Neuronal stem cell (in vitro differentiated cells): ENCODE data around the gene WDR35.

Experiments
- DNase-seq: peaks from one replicate; pipeline ENCODE4 v3.0.0-alpha.2; 2013; ENCODE audit warnings: low spot score
- H2AFZ ChIP-seq: one replicate; pipeline ENCODE4 v1.6.1; 2013; ENCODE audit warnings: mild to moderate bottlenecking, low read length, inconsistent platforms
- H2AK5ac ChIP-seq: 2 replicates; pipeline ENCODE4 v1.6.1; 2013; ENCODE audit warnings: low read depth, mild to moderate bottlenecking, inconsistent platforms, low read length, moderate library complexity, mixed read lengths
- H2BK120ac ChIP-seq: 2 replicates; pipeline ENCODE4 v1.6.1; 2013; ENCODE audit warnings: low read depth, mild to moderate bottlenecking, inconsistent platforms, low read length, moderate library complexity, mixed read lengths
- H2BK12ac ChIP-seq: one replicate; pipeline ENCODE4 v1.6.1; 2013; ENCODE audit warnings: low read length, inconsistent platforms
- H2BK15ac ChIP-seq: 2 replicates; pipeline ENCODE4 v1.6.1; 2013; ENCODE audit warnings: mild to moderate bottlenecking, low read length, inconsistent platforms, mixed read lengths
- H2BK5ac ChIP-seq: one replicate; pipeline ENCODE4 v1.6.1; 2013; ENCODE audit warnings: inconsistent platforms, mild to moderate bottlenecking, low read length, moderate library complexity
- H3K14ac ChIP-seq: one replicate; pipeline ENCODE4 v1.6.1; 2013; ENCODE audit warnings: low read length, inconsistent platforms
- H3K18ac ChIP-seq: 2 replicates; pipeline ENCODE4 v1.6.1; 2013; ENCODE audit warnings: low read length, inconsistent platforms
- H3K23ac ChIP-seq: 2 replicates; pipeline ENCODE4 v1.6.1; 2013; ENCODE audit warnings: low read depth, mild to moderate bottlenecking, mixed read lengths, low read length, inconsistent platforms; ENCODE audit not compliant: poor library complexity
- H3K27ac ChIP-seq: replicated peaks from 3 replicates; pipeline ENCODE4 v1.5.1; 2013; ENCODE audit warnings: low read length, inconsistent platforms
- H3K27me3 ChIP-seq, 3 experiments: 2 replicates each; pipeline ENCODE4 v1.6.1; 2013; ENCODE audit warnings: low read length in 3 of 3, mild to moderate bottlenecking in 2 of 3, inconsistent platforms in 1 of 3, low read depth in 1 of 3, mixed read lengths in 1 of 3, moderate library complexity in 1 of 3; ENCODE audit not compliant: control insufficient read depth in 3 of 3, insufficient read depth in 3 of 3
- H3K36me3 ChIP-seq, 2 donors: replicated peaks in 1 of 2; 2 replicates each; pipeline ENCODE4 v1.6.1; 2013; ENCODE audit warnings: low read length in 2 of 2; ENCODE audit not compliant: control insufficient read depth in 2 of 2, insufficient read depth in 2 of 2
- H3K4ac ChIP-seq: 2 replicates; pipeline ENCODE4 v1.6.1; 2013; ENCODE audit warnings: inconsistent platforms, mild to moderate bottlenecking, low read length, moderate library complexity
- H3K4me1 ChIP-seq, 2 donors: 1 replicate in 1 of 2; 2 replicates in 1 of 2; pipeline ENCODE4 v1.6.1; 2013; ENCODE audit warnings: low read length in 2 of 2, low read depth in 1 of 2; ENCODE audit not compliant: control insufficient read depth in 2 of 2, insufficient read depth in 1 of 2
- H3K4me2 ChIP-seq: one replicate; pipeline ENCODE4 v1.6.1; 2013; ENCODE audit warnings: mild to moderate bottlenecking, low read length, inconsistent platforms; ENCODE audit not compliant: insufficient read depth, poor library complexity, severe bottlenecking
- H3K4me3 ChIP-seq, 2 donors: 2 replicates each; pipeline ENCODE4 v1.5.1; 2013; ENCODE audit warnings: low read length in 2 of 2, mild to moderate bottlenecking in 2 of 2, inconsistent platforms in 1 of 2, moderate library complexity in 1 of 2
- H3K79me1 ChIP-seq: one replicate; pipeline ENCODE4 v1.6.1; 2013; ENCODE audit warnings: low read depth, mild to moderate bottlenecking, inconsistent platforms, low read length, moderate library complexity
- H3K9ac ChIP-seq: one replicate; pipeline ENCODE4 v1.6.1; 2013; ENCODE audit warnings: mild to moderate bottlenecking, low read depth, low read length, inconsistent platforms; ENCODE audit not compliant: poor library complexity
- H3K9me3 ChIP-seq, 2 donors: replicated peaks in 1 of 2; 2 replicates each; pipeline versions ENCODE3 to v1.6.1; 2013; ENCODE audit warnings: low read length in 2 of 2, mild to moderate bottlenecking in 2 of 2, inconsistent platforms in 1 of 2, low read depth in 1 of 2, mixed read lengths in 1 of 2, moderate library complexity in 1 of 2; ENCODE audit not compliant: control insufficient read depth in 2 of 2, insufficient read depth in 1 of 2
- H4K8ac ChIP-seq: one replicate; pipeline ENCODE4 v1.6.1; 2013; ENCODE audit warnings: low read depth, mild to moderate bottlenecking, inconsistent platforms, low read length, moderate library complexity
- H4K91ac ChIP-seq: one replicate; pipeline ENCODE4 v1.6.1; 2013; ENCODE audit warnings: low read length, low read depth, mild to moderate bottlenecking, inconsistent platforms; ENCODE audit not compliant: poor library complexity
- WGBS, 2 donors: extraction: QIAGEN DNeasy Blood & Tissue Kit; methylation state at CpG; one replicate each; pipeline ENCODE4 v1.1.7; 2013; ENCODE audit warnings: missing lambda C conversion rate in 2 of 2, mixed read lengths in 1 of 2; ENCODE audit not compliant: insufficient read length in 2 of 2, insufficient replicate concordance in 1 of 2; ENCODE audit errors: extremely low coverage in 2 of 2; 5-methylcytosine and 5-hydroxymethylcytosine counted together

WDR35 gene

GRCh38 chr2:20013126-20013849, 23.4 kb upstream of the WDR35 start:
- Histone ChIP-seq H3K4me1 (peaks cover 4 to 6% of the 10 kb centered on the region in 2 donors), H4K8ac (no peak overlapping the region), H3K18ac (peak overlapping the region; percentile 81), H3K4me3 (peak overlapping the region in 1 of 2 donors; percentile 61), H2BK5ac (no peak overlapping the region), H2AK5ac (no peak overlapping the region), H3K79me1 (no peaks in the 10 kb centered on the region), H4K91ac (no peak overlapping the region), H2BK120ac (no peak overlapping the region), H3K4ac (no peak overlapping the region), H3K27ac (no peak overlapping the region), H3K36me3 (no peaks in the 10 kb centered on the region), H2BK15ac (no peak overlapping the region), H3K9me3 (peaks cover 0 to 6% of the 10 kb centered on the region in 2 donors), H2AFZ (peak overlapping the region; percentile 99), H3K27me3 (peaks cover 0 to 33% (median 13%) of the 10 kb centered on the region in 3 experiments), H3K23ac (no peak overlapping the region), H3K14ac (no peak overlapping the region), H3K4me2 (peak overlapping the region; percentile 78), H2BK12ac (no peak overlapping the region), H3K9ac (no peak overlapping the region)
- no peak for DNase-seq
- no CpG with 5 or more reads among the region's 15 CpGs for WGBS, 2 donors

- no peak within 1 kb of the TSS for H3K14ac ChIP-seq
- peak within 1 kb of the TSS; percentile 82 for H3K9ac ChIP-seq
- H3K4ac ChIP-seq = no peak within 1 kb of the TSS
- H3K27me3 ChIP-seq = peaks cover 0 to 33% (median 13%) of the 10 kb centered on the region in 3 experiments
- H2AK5ac ChIP-seq = no peak within 1 kb of the TSS
- H3K9me3 ChIP-seq = peaks cover 0 to 6% of the 10 kb centered on the region in 2 donors
- peak within 1 kb of the TSS; percentile 81 for H2BK15ac ChIP-seq
- no CpG with 5 or more reads among the region's 87 CpGs for WGBS, 2 donors
- H4K8ac ChIP-seq = no peak within 1 kb of the TSS
- H2BK120ac ChIP-seq = no peak within 1 kb of the TSS
- no peak within 1 kb of the TSS for H4K91ac ChIP-seq
- no peak within 1 kb of the TSS for H2BK5ac ChIP-seq
- peaks cover 4 to 6% of the 10 kb centered on the region in 2 donors for H3K4me1 ChIP-seq
- peak within 1 kb of the TSS; percentile 99 for H2AFZ ChIP-seq
- no peaks in the 10 kb centered on the region for H3K36me3 ChIP-seq
- DNase-seq = peak; percentile 68
- H2BK12ac ChIP-seq = no peak within 1 kb of the TSS
- peak within 1 kb of the TSS; percentile 89 for H3K23ac ChIP-seq
- no peak within 1 kb of the TSS for H3K27ac ChIP-seq
- H3K18ac ChIP-seq = peak within 1 kb of the TSS; percentile 81
- H3K4me3 ChIP-seq = peak within 1 kb of the TSS; percentile 61 to 77
- peak within 1 kb of the TSS; percentile 78 for H3K4me2 ChIP-seq
- H3K79me1 ChIP-seq = no peaks in the 10 kb centered on the region
Observed at GRCh38 chr2:20012282-20013125, 22.6 kb upstream of the WDR35 start, which contains the start of gene MATN3. MATN3 (minus strand) TSS chr2:20012668; CDS start chr2:20012631, 37 bp downstream.

- no peak overlapping the region for H4K8ac ChIP-seq
- H2BK120ac ChIP-seq = no peak overlapping the region
- H3K27me3 ChIP-seq = peaks cover 0 to 33% (median 13%) of the 10 kb centered on the region in 3 experiments
- peak overlapping the region; percentile 81 for H2BK15ac ChIP-seq
- no peak overlapping the region for H4K91ac ChIP-seq
- H3K23ac ChIP-seq = peak overlapping the region; percentile 46
- peak overlapping the region; percentile 99 for H2AFZ ChIP-seq
- H3K14ac ChIP-seq = no peak overlapping the region
- H3K4ac ChIP-seq = no peak overlapping the region
- no peak overlapping the region for H2BK5ac ChIP-seq
- no peak overlapping the region for H2AK5ac ChIP-seq
- H3K4me2 ChIP-seq = peak overlapping the region; percentile 78
- H3K79me1 ChIP-seq = no peaks in the 10 kb centered on the region
- no peak overlapping the region for H2BK12ac ChIP-seq
- H3K9me3 ChIP-seq = peaks cover 0 to 6% of the 10 kb centered on the region in 2 donors
- no peak overlapping the region for H3K27ac ChIP-seq
- peaks cover 4 to 6% of the 10 kb centered on the region in 2 donors for H3K4me1 ChIP-seq
- peak overlapping the region; percentile 82 for H3K9ac ChIP-seq
- peak overlapping the region; percentile 79 for H3K18ac ChIP-seq
- H3K4me3 ChIP-seq = peak overlapping the region; percentile 61 to 77
- DNase-seq = peak; percentile 12
- no CpG with 5 or more reads among the region's 4 CpGs for WGBS, 2 donors
- no peaks in the 10 kb centered on the region for H3K36me3 ChIP-seq
Observed at GRCh38 chr2:20012032-20012281, 22.1 kb upstream of the WDR35 start.
